Coronary artery (tissue), 2 donors: Measurements from ENCODE around the gene TSPAN10.
"Not testable (repeated sequence)": the region's sequence is repeated elsewhere in the genome, so short reads cannot be mapped to it uniquely, and the experiment has no call there.

Experiments
- DNase-seq: peaks from one replicate; pipeline ENCODE4 v3.0.0-alpha.2; 2017; ENCODE audit warnings: low spot score
- H3K27ac ChIP-seq, 2 donors: fragments of 200-600 bp; sonication (generic); one replicate each; pipeline ENCODE4 v1.5.1; 2016 to 2019
- H3K4me3 ChIP-seq: fragments of 200-600 bp; sonication (generic); 2 replicates; pipeline ENCODE4 v1.5.1; 2016; ENCODE audit warnings: mild to moderate bottlenecking, moderate library complexity
- CTCF ChIP-seq: fragments of 200-600 bp; sonication (generic); IDR thresholded peaks from one replicate; pipeline ENCODE4 v1.5.1; 2019; ENCODE audit warnings: antibody characterized with exemption

Gene TSPAN10

GRCh38 chr17:81667754-81668153 is 30.8 kb downstream of the TSPAN10 start:
- Histone ChIP-seq H3K4me3 (peak overlapping the region; percentile 87), H3K27ac (no peak overlapping the region)
- no peak for DNase-seq
- TF ChIP-seq CTCF = no peak

DNA sequence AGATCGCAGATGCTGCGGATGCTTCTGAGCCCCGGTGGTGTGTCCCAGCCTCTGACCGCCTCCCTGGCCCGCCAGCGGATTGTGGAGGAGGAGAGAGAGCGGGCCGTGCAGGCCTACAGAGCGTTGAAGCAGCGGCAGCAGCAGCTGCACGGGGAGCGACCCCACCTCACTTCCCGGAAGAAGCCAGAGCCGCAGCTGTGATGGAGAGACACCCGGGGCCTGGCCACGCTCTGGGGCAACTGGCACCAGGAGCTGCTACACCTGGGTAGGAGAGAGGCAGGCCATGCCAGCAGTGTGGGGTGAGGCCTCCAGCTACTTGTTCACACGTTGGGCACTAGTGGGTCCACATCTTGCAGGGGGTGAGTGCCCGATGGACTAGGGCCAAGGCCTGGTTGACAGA is 35.5 kb downstream of the TSPAN10 start:
- H3K27ac ChIP-seq = no peak overlapping the region
- no peak for TF ChIP-seq CTCF
- DNase-seq = no peak
- H3K4me3 ChIP-seq = no peak overlapping the region

GRCh38 chr17:81672954-81673353 is 36.0 kb downstream of the TSPAN10 start:
- DNase-seq = no peak
- no peak for TF ChIP-seq CTCF
- H3K27ac ChIP-seq = no peak overlapping the region
- no peak overlapping the region for H3K4me3 ChIP-seq

DNA sequence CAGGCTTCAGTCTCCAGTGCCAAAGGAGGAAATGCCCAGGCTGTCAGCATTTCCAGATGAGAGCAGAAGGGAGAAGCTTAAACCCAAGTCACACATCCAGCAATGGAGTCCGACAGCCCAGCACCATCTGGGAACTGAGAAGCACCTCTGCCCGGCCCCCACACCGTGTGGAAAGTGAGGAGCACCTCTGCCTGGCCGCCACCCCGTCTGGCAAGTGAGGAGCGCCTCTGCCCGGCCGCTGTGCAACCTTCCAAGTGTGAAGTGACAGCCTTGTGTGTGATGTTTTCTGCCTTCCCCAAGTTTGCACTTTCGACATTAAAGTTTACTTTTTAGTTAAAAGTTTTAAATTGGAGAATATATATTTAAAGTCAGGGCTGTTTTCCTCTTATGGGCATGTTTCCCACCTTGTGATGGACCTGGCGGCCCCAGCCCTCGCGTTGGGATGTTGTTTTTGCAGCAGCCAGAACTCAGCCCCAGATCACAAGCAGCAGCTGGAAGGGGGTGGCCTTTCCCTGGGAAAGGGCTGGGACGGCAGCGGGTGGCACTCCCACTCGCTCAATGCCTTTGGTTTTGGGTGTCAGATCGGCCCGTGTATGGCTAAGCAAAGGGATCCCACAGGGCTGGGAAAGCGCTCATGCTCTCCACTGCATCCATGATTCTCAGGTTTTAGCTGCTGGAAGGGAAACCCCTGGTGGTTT is 36.7 kb downstream of the TSPAN10 start:
- Histone ChIP-seq H3K4me3 (no peak overlapping the region), H3K27ac (no peak overlapping the region)
- no peak for TF ChIP-seq CTCF
- no peak for DNase-seq

DNA sequence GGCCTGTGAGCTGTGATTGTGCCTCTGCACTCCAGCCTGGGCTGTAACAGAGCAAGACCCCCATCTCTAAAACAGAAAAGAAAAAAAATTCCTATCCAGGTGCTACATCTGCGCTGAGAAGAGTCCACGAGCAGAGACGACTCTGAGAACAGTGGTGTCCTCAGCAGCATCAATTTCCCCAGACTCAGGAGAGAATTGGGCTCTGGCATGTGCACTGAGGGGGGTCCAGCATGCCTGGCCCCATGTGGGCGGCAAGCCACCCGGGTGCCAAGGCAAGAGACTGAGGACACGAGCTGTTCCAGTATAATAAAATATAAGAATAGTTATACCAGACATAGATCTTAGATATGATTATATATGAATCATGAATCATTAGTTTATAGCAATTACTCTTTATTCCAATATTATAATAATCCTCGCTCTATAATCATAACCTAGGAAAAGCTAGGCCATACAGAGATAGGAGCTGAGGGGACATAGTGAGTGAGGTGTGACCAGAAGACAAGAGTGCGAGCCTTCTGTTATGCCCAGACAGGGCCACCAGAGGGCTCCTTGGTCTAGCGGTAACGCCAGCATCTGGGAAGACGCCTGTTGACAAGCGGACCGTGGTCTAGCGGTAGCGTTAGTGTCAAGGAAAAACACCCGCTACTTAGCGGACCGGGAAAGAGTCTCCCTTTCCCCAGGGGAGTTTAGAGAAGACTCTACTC is 38.7 kb downstream of the TSPAN10 start:
- H3K4me3 ChIP-seq, DNase-seq, H3K27ac ChIP-seq: not testable (repeated sequence)

GRCh38 chr17:81676906-81677305 is 39.9 kb downstream of the TSPAN10 start:
- Histone ChIP-seq H3K27ac (no peak overlapping the region), H3K4me3 (no peak overlapping the region)
- DNase-seq = no peak
- TF ChIP-seq CTCF = no peak

More for the DNA sequence above, 38.7 kb downstream of the TSPAN10 start:
- peak; percentile 54 for TF ChIP-seq CTCF

- no peak for TF ChIP-seq CTCF
- no peak overlapping the region for H3K27ac ChIP-seq
- DNase-seq = no peak
- no peak overlapping the region for H3K4me3 ChIP-seq
These were observed 43.2 kb downstream of the TSPAN10 start for GRCh38 chr17:81680150-81680549.
